Measurements from ENCODE around the gene TGFBI. TPM values are rescaled to one million over a fixed set of nuclear protein-coding genes. Genes with fewer than 3 reads are reported as not detected.

The TGFBI gene
- total RNA-seq, 4 donors from 2014 or later = 19.6 to 55.9 (median 38.5) TPM

DNA sequence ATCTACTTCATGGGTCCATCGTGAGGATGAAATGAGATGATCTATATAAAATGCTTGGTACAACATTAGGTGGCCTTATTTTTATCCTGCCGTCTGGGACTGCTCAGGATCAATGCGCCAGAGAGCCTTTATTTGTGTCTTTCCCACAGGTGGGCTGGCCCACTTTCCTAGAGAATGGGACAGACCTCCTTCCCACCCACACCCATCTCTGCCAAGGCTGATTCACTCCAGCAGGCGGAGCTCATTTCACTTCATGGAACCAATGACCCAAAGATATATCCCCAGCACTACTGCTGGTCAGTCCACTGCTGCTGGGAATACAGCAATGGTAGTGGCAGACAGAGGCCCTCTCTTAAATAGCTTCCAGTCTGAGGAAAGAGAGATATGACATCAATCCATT lies 35.7 kb downstream of the TGFBI start:
- Histone ChIP-seq H3K4me3 (replicated peaks in 1 of 3) (no peak overlapping the region), H3K27ac (no peak overlapping the region), H3K4me1 (peaks cover 4 to 20% of the 10 kb centered on the region in 2 donors), H3K27me3 (no peaks in the 10 kb centered on the region), H3K36me3 (no peaks in the 10 kb centered on the region), H3K9me3 (no peaks in the 10 kb centered on the region)
- WGBS, 2 donors = 90 to 91% methylated on average over 4 of the region's 4 CpGs
- intact Hi-C loops (cut with DNase I) = no loop called here
- TF ChIP-seq POLR2A (IDR thresholded peaks at IDR 0.05) = no peak
- TF ChIP-seq CTCF (IDR thresholded peaks at IDR 0.05) = no peak
- DNase-seq = no peak

GRCh38 chr5:136065588-136065987 lies 36.8 kb downstream of the TGFBI start:
- no peaks in the 10 kb centered on the region for H3K9me3 ChIP-seq
- no peak overlapping the region for H3K4me3 ChIP-seq (replicated peaks in 1 of 3)
- H3K36me3 ChIP-seq = no peaks in the 10 kb centered on the region
- H3K27ac ChIP-seq = no peak overlapping the region
- 93 to 100% methylated on average over 2 of the region's 2 CpGs for WGBS, 2 donors
- peaks cover 4 to 20% of the 10 kb centered on the region in 2 donors for H3K4me1 ChIP-seq
- TF ChIP-seq CTCF (IDR thresholded peaks at IDR 0.05) (no peak), POLR2A (IDR thresholded peaks at IDR 0.05) (no peak)
- no peaks in the 10 kb centered on the region for H3K27me3 ChIP-seq
- no peak for DNase-seq
- intact Hi-C loops (cut with DNase I) = no loop called here

- Histone ChIP-seq H3K27ac (no peak overlapping the region), H3K4me3 (replicated peaks in 1 of 3) (no peak overlapping the region), H3K4me1 (peaks cover 3 to 15% of the 10 kb centered on the region in 2 donors), H3K36me3 (no peaks in the 10 kb centered on the region), H3K27me3 (no peaks in the 10 kb centered on the region), H3K9me3 (no peaks in the 10 kb centered on the region)
- peak in 1 of 2 donors; percentile 7 for DNase-seq
- TF ChIP-seq CTCF (IDR thresholded peaks at IDR 0.05) (peak in 1 of 6 experiments; percentile 9), POLR2A (IDR thresholded peaks at IDR 0.05) (no peak)
- intact Hi-C loops (cut with DNase I) = no loop called here
- 44 to 49% methylated on average over 4 of the region's 4 CpGs for WGBS, 2 donors
Observed at GRCh38 chr5:136066661-136067271, 38.0 kb downstream of the TGFBI start.

DNA sequence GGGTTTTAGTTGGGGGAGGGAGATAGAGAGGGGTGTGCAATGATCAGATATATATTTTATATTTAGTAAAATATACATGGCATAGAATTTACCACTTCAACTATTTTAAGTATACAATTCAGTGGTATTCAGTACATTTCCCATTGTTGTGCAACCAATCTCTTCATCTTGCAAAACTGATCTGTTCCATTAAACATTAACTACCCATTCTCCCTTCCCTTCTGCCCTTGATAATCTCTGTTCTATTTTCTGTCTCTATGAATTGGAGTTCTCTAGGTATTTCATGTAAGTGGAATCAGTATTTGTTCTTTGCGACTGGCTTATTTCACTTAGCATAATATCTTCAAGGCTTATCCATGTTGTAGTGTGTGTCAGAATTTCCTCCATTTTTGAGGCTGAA lies 38.6 kb downstream of the TGFBI start:
- TF ChIP-seq CTCF (IDR thresholded peaks at IDR 0.05) (no peak), POLR2A (IDR thresholded peaks at IDR 0.05) (no peak)
- H3K4me3 ChIP-seq (replicated peaks in 1 of 3) = no peak overlapping the region
- no peaks in the 10 kb centered on the region for H3K36me3 ChIP-seq
- no peaks in the 10 kb centered on the region for H3K27me3 ChIP-seq
- no peak for DNase-seq
- 95 to 98% methylated on average over 1 of the region's 1 CpG for WGBS, 2 donors
- peaks cover 0 to 8% of the 10 kb centered on the region in 2 donors for H3K4me1 ChIP-seq
- no peak overlapping the region for H3K27ac ChIP-seq
- H3K9me3 ChIP-seq = no peaks in the 10 kb centered on the region
- intact Hi-C loops (cut with DNase I) = no loop called here

- Histone ChIP-seq H3K4me1 (peaks cover 0 to 6% of the 10 kb centered on the region in 2 donors), H3K4me3 (replicated peaks in 1 of 3) (no peak overlapping the region), H3K27me3 (no peaks in the 10 kb centered on the region), H3K36me3 (no peaks in the 10 kb centered on the region), H3K9me3 (no peaks in the 10 kb centered on the region), H3K27ac (no peak overlapping the region)
- TF ChIP-seq POLR2A (IDR thresholded peaks at IDR 0.05) (no peak), CTCF (IDR thresholded peaks at IDR 0.05) (no peak)
- intact Hi-C loops (cut with DNase I) = loop anchor here (10.0 kb wide), 1 partner anchor 126 kb away; no protein-coding TSS in a partner anchor
- WGBS, 2 donors = 80 to 90% methylated on average over 8 to 9 of the region's 9 CpGs
- no peak for DNase-seq
Observed at GRCh38 chr5:136070486-136071285, 41.9 kb downstream of the TGFBI start.

All from thyroid gland (tissue), 4 donors.